ENCODE results near the gene RASGRP1.

GRCh38 chr15:38557921-38558320 lies 6.7 kb downstream of the RASGRP1 start:
- TF ChIP-seq TAF1 (IDR thresholded peaks at IDR 0.05; ENCODE audit: borderline replicate concordance, insufficient read depth, low read length) (no peak), POLR2AphosphoS5 (IDR thresholded peaks at IDR 0.05; ENCODE audit: low read depth, low read length) (no peak)

All from PFSK-1 (cell line).